NCI-H2081 treated with DMSO at 0.1 percent for 48 hours (cell line): ENCODE results near the gene LRRC27.
"Not testable (repeated sequence)": the region's sequence is repeated elsewhere in the genome, so short reads cannot be mapped to it uniquely, and the experiment has no call there.

ENCODE experiments used
- DNase-seq: peaks from one replicate; lab custom pipeline; 2025; lab: John Stamatoyannopoulos, UW

LRRC27 gene

DNA sequence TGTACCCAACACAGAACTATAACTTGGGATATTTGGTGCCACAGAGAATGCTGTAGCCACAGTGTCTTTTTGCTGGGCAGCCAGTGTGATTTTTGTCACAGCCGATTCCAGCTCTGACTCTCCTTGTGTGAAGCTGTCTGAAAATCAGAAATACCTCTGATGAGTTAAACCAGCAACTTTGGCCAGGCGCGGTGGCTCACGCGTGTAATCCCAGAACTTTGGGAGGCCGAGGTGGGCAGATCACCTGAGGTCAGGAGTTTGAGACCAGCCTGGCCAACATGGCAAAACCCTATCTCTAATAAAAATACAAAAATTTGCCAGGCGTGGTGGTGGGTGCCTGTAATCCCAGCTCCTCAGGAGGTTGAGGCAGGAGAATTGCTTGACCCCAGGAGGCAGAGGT, 5.9 kb downstream of the LRRC27 start:
- DNase-seq = not testable (repeated sequence)

DNA sequence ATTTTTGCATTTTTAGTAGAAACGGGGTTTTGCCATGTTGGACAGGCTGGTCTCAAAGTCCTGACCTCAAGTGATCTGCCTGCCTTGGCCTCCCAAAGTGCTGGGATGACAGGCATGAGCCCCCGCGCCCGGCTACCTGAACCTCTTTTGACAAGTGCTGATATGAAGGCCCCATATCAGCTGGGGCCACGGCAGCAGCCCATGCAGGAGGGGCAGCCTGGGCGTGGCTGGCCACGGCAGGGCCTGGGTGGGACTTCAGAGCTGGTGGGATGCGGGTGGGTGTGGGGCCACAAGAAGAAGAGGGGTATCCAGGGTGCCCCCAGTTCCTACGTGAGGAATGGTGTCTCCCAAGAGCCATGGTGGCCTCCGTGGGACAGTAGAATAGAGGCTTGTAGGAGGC, 6.9 kb downstream of the LRRC27 start:
- DNase-seq = no peak

DNA sequence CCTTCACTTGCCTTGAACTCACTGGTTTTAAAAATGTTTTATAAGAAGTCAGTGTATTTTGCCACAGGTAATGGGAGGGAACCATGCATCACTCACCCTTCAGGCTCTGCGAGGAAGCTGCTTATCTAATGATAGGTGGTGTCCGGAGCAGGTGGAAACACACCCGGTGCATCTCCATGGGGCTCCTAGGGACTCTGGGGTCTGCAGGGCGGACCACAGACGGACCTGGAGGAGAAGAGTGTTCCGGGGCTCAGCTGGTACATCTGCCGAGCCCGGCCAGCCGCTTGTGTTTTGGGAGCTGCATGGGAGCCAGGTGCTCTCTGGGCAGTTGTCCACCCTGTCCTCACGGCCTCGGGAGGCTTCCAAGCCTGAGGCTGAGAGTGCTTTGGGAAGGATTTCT, 7.3 kb downstream of the LRRC27 start:
- no peak for DNase-seq

DNA sequence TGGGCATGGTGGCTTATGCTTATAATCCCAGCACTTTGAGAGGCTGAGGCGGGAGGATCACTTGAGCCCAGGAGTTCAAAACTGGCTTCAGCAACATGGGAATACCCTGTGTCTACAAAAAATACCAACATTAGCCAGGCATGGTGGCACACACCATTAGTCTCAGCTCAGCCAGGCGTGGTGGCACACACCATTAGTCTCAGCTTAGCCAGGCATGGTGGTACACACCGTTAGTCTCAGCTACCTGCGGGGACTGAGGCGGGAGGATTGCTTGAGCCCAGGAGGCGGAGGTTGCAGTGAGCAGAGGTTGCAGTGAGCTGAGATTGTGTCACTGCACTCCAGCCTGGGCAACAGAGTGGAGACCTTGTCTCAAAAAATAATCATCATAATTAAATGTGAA, 9.0 kb downstream of the LRRC27 start:
- DNase-seq = no peak

DNA sequence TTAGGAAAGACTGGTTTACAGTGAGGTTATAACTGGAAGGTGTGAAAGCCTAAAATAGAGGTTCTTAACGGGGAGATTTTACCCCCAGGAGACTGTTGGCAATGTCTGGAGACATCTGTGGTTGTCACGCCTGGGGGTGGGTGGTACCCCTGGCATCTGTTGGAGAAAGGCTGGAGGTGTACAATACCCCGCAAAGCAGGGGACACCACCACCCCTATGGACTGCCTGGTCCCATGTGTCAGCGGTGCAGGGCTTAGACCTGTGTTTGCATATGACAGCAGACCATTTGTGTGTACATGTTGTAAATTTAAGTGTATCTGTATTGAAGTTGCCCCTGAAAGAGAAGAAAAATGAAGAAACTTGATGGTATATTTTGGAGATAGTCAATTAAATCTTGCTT, 9.8 kb downstream of the LRRC27 start:
- no peak for DNase-seq

DNA sequence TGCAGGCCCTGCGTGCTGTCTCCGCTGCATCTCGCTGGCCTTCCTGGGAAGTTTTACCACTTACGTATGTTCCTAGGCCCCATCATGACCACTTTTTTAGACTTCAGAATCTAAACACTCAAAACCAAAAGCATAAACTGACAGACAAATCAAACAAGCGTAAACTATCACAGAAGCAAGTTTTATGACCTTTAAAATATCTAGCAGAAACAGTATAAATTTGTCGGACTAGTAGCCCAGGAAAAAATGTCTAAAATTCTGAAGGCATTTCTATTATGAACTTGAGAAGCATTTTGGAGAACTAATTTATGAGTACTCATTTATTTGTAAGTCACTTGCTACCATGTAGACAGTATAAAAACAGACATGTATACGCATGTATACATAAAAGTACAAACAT, 10.6 kb downstream of the LRRC27 start:
- DNase-seq = no peak

DNA sequence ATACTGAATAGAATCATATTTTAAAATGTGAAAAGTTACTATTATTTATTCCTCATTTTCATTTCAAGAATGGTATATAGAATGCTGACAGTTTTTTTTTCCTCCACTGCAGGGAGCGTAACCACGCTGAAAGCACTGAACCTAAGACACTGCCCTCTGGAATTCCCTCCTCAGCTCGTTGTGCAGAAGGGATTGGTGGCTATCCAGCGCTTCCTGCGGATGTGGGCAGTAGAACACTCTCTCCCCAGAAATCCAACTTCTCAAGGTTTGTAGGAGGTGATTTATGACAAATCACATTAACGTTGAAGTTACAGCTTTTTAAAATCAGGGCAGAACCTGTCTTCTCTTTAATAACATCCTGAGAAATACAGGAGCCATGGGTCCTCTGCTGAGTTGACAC, 12.4 kb downstream of the LRRC27 start:
- no peak for DNase-seq

DNA sequence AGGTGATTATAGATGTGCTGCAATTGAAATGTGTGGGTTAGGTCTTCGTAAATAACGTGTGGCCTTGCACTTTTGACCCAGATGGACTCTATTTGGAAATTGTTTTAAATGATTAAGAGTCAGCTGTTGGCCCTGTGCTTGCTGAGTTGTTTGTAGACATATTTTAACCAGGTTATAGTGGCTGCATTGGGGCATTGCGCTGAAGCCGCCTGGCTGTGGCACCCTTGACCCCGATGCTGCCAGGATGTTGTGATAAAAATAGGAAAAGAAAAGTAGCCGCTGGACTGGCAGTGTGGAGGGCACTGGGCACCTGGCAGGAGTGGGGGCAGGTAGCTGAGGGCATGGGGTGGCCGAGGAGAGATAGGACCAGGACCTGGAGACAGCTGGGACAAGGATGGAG, 13.4 kb downstream of the LRRC27 start:
- no peak for DNase-seq

DNA sequence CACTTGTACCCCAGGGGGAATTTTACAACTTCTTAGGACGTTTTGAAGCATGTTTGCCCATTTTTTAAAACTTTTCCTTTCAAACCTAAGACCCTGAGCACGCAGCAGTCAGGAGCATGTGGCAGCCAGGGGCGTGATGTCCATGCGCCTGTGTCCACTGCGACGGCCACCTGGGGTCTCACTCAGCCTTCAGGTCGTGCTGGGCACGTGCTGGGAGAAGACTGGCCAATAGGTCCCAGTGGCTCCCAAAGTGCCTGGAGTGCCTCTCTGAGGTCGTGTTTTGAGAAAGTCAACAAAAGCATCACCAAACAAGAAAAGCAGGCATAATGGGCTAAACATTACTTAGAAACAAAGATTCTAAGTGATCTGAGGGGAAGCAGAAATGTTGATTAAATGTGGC, 14.8 kb downstream of the LRRC27 start:
- DNase-seq = no peak

DNA sequence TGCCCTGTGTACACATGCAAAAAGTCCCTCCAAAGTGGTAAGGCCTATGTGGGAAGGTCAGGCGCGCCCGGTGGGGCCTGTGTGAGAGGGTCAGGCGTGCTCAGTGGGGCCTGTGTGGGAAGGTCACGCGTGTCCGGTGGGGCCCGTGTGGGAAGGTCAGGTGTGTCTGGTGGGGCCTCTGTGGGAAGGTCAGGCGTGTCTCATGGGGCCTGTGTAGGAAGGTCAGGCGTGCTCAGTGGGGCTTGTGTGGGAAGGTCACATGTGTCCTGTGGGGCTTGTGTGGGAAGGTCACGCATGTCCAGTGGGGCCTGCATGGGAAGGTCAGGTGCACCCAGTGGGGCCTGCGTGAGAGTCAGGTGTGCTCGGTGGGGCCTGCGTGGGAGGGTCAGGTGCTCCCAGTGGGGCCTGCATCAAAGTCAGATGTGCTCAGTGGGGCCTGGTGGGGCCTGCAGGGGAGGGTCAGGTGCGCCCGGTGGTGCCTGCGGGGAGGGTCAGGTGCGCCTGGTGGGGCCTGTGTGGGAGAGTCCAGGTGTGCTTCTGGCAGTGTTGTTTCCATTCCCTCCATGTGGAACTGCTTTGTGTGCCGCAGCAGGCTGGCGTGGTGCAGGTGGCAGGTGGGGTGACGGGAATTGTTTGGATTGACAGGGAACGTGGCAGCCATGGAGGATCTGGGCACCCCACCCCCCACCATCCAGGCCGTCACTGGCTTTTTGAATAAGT, 15.4 kb downstream of the LRRC27 start:
- DNase-seq = no peak

DNA sequence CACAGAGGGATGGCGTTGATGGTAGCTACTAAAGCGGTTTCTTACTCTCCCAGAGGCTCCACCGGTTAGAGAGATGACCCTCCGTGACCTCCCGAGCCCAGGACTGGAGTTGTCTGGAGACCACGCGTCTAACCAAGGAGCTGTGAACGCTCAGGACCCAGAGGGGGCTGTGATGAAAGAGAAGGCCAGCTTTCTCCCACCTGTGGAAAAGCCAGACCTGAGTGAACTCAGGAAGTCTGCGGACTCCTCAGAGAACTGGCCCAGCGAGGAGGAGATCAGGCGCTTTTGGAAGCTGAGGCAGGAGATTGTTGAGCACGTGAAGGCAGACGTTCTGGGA, 15.9 kb downstream of the LRRC27 start:
- DNase-seq = no peak

DNA sequence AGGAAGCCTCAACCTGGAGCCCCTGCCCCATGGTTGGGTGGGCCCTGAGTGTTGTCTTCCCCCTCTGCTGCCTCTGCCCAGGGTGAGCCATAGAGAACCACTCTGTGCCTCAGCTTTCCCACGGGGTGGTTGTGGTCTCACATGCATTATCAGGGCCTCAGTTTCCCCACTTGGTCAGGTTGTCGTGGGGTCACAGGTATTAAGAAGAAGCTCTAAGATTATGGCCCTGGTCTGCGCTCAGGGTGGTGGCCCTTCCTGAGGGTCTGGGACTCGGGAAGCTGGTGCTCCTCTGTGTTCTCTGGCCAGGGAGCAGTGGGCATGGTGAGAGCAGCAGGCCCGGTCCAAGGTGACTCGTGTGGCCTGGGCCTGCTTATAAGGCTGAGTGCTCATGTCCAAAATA, 17.8 kb downstream of the LRRC27 start:
- no peak for DNase-seq

DNA sequence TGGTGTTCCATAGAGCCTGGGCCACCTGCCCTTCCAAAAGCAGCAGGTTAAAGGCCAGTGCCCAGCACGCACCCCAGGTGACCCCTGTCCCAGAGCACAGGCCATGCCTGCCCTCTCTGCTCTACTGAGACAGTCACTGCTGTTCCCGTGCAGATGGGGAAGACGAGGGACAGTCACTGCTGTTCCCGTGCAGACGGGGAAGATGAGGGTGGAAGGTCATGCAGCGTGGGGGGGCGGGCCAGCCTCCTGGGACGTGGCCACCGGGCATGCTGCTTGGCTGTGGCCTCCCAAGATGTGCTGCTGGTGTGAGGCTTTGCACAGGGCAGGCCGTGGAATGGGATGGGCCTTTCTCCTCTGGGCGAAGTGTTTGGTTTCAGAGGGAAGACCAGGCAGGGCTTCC, 18.4 kb downstream of the LRRC27 start:
- DNase-seq = no peak

DNA sequence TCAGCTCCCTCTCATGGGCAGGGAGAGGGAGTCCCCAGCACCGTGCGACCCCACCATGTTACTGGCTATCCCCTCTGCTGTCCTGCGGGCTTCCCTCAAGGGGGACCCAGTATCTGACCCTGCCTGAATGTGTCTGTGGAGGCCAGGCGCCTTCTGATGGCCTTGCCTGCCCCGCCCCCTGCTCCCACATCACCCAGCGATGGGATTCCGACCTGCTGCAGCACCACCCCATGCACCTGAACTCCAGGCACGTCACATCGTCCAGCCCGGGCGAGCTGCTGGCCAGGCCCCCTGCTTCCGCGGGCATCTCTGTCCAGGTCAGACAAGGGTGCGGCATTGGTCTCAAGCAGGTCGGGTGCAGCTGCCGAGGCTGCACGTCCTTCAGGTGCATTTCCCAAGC, 19.0 kb downstream of the LRRC27 start:
- DNase-seq = no peak

DNA sequence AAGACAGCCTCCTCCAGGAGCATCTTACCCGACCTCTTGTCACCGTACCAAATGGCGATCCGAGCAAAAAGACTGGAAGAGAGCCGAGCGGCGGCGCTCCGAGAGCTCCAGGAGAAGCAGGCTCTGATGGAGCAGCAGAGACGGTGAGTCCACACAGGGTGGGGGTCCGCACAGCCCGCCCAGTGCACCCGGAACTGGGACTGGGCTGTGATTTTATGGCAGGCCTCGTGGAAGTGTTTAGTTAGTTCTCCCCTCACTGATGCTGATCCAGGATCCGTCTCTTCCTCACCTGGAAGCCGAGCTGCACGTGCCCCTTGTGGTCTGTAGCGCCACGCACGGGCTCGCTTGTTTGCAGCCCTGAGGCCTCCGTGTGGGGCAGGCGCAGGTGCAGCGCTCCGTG, 19.6 kb downstream of the LRRC27 start:
- no peak for DNase-seq

DNA sequence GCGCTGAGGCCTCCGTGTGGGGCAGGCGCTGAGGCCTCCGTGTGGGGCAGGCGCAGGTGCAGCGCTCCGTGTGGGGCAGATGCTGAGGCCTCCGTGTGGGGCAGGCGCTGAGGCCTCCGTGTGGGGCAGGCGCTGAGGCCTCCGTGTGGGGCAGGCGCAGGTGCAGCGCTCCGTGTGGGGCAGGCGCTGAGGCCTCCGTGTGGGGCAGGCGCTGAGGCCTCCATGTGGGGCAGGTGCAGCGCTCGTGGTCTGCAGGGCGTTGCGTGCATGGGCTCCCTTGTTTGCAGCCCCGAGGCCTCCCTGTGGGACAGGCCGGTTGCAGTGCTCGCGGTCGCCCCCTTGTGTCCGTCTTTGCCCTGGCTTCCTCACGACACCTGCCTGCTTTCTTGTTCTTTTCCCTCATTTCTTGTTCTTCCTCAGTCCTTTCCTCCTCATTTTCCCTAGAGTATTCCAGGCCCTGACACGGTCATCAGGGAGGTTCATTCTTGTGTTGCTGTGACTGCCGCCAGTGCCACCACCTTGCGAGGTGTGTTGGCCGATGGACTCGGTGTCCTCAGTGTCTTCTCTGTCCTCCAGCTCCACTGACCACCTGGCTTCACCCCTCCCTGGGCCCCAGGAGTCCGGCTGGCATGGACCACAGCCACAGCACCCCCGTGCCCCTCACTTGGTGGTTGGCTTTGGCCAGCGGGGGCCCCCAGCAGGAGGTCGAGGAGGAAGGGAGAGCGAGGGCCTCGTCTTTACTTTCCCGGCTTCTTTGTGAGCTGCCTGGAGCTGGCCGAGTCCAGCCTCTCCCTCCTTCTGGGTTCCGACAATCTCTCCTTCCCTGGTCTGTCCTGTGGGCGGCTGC, 20.7 kb downstream of the LRRC27 start:
- not testable (repeated sequence) for DNase-seq

DNA sequence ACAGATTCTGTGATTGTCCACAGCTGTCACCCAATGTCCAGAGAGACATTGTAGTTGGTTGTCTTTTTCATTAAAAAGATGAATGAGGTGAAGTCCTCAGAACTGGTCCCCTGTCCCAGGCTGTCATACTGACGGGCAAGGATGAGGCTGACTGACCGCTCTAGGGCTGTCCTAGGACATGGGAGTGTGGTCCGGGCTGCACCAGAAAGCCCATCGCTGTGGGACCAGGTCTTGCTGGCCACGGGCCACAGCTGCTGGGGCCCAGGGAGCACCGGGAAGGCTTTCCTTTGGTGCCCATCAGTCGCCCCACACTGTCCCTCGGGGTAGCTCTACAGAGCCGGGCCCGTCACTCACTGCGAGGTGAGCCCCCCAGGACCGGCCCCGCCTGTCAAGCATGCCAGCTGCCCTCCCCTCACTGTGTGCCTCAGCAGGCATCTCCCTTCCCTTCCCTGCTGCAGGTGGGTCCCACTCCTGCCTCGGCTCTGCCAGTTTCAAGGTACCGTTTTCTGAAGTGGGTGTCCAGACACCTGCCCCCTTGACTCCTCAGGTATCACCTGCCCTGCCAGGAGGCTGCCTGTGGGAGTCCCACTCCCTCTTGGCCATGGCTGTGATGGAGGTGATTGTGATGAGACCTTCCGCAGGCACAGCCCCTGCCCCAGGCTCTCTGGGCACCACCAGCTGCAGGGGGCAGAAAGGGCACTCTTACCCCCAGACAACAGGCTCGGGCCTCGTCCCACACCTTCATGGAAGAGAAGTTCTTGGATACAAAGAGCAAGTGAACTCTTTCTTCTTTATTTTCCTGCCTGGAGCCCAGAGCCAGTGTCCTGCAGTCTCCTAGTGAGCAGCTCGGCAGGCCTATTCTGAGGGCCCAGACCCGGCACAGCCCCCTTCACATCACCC, 21.7 kb downstream of the LRRC27 start:
- no peak for DNase-seq

DNA sequence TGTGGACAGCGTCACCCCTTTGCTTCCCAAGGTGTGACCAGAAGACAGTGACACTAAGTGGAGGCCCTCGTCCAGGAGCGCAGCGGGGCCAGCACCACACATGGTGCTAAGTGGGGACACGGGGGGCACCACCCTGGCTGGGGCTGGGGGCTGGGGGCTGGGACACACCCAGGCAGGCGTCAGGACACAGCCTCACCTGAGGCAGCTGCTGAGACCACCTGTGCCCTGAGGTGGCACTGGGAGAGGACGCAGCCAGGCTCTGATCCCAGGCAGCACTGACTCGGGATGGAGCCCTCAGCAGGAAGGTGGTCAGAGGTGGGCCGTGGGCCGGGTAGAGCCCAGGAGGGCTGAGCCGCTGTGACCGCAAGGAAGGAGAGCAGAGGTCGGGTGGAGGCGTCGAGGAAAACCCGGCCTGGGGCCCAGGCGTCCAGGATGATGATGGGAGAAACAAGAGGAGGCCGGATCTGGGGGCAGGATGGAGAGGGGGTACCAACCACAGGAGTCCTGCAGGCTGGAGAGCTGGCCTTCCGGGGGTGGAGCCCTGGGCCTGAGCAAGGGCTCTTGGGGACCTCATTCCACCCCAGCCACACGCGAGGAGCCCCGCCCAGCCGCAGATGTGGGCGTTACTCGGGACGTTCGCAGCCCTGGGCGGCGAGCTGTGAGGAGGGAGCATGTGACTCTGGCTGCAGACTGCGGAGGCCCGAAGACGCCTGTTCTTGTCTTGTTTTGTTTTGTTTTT, 22.5 kb downstream of the LRRC27 start:
- no peak for DNase-seq

DNA sequence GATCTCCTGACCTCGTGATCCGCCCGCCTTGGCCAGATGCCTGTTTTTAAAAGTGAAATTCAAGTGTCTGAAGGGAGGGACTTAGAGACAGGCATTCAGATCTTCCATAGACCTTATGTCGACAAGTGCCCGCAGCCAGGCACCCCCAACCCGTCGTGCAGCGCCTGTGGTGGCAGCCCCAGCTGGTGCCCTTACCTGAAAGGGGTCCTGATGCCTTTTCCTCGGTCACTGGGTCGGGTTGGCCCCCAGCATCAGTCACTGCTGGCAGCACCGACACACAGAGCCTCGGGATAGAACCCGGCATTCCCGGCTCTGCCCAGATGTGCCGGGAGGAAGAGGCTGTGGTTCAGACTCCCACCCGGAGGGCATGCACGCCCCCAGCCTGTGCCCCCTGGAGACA, 23.3 kb downstream of the LRRC27 start:
- DNase-seq = no peak

DNA sequence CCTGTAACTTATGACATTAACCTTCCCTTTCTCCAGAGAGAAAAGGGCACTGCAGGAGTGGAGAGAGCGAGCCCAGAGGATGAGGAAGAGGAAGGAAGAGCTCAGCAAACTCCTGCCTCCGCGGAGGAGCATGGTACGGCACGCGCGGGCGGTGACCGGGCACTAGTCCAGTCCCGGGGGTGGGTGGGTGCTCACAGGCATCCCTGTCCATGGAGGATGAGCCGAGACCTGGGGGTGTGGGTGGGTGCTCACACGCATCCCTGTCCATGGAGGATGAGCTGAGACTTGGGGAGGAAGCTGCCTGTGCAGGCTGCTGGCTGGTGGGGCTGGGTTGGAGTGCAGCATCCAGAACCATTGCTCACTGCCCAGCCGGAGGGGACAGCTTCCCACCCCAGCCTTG, 23.8 kb downstream of the LRRC27 start:
- DNase-seq = no peak

DNA sequence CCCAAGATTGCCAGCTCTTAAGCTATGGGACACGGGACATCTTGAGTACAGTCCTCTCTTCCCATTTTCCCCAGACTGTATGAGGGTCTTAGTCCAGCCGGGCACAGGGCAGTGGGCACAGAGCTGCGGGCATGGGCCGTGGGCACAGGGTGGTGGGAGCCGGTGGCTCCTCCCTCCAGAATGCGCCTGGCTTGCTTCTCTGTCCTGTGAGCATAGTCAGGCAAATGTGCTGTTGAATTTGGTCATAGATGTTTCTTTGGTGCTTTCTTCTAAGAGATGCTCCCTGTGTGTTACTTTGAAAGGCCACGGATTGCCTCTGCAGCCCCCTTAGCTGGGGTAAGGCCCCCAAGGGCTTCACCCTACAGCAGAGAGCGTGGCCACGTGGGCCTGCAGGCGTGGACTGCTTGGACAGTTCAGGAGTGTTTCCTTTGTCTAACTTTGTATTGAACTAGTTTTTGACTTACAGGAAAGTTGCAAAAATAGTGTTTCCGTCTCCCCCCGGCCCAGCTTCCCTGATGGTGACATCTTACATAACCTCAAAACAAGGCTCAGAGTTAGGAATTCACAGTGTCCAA, 24.7 kb downstream of the LRRC27 start:
- no peak for DNase-seq
